Choroid plexus epithelial cell (primary cell): ENCODE measurements around the gene ANKRD31.

Source experiments
- DNase-seq: peaks from one replicate; pipeline ENCODE4 v3.0.0-alpha.2; 2010; ENCODE audit warnings: low read depth
- H3K4me3 ChIP-seq: 2 replicates; pipeline ENCODE4 v1.5.1; 2011; ENCODE audit warnings: low read depth, mild to moderate bottlenecking, control low read depth, low read length, moderate library complexity
- CTCF ChIP-seq: conservative IDR thresholded peaks from 2 replicates; pipeline ENCODE4 v1.5.1; 2011; ENCODE audit warnings: low read depth, mild to moderate bottlenecking, control low read depth, inconsistent platforms, low read length, moderate library complexity

ANKRD31 gene

GRCh38 chr5:75245023-75245422 lies 8.3 kb upstream of the ANKRD31 start:
- no peak overlapping the region for H3K4me3 ChIP-seq
- no peak for DNase-seq
- no peak for TF ChIP-seq CTCF

DNA sequence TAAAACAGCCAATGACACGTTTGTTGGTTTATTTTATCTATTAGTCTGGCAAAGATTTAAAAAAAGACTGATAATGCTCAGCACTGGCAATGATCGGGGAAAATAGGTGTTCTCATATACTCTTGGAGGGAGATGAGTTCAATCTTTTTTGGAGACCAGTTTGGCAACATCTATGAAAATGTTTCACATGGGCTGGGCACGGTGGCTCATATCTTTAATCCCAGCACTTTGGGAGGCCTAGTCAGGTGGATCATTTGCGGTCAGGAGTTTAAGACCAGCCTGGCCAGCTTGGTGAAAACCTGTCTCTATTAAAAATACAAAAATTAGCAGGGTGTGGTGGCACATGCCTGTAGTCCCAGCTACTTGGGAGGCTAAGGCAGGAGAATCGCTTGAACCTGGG lies 6.8 kb upstream of the ANKRD31 start:
- no peak overlapping the region for H3K4me3 ChIP-seq
- TF ChIP-seq CTCF: no peak
- DNase-seq: no peak

DNA sequence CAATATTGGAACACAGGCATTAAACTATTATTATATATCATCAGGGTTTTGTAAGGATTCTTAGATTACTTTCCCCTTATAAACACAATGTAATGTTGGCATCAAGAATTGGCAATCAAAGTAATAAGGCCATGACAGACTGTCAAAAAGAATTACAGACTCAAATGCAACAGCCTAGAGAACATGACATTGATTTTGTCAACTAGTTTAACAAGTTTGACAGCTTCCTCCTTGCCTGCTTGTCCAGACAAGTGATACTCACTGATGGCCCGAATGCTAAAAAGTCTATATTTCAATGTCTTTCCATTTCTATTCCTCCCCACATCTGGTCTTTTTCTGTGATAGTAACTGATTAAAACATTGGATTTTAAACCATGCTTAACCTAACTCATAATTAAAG lies 6.4 kb upstream of the ANKRD31 start:
- no peak for DNase-seq
- TF ChIP-seq CTCF: no peak
- no peak overlapping the region for H3K4me3 ChIP-seq

DNA sequence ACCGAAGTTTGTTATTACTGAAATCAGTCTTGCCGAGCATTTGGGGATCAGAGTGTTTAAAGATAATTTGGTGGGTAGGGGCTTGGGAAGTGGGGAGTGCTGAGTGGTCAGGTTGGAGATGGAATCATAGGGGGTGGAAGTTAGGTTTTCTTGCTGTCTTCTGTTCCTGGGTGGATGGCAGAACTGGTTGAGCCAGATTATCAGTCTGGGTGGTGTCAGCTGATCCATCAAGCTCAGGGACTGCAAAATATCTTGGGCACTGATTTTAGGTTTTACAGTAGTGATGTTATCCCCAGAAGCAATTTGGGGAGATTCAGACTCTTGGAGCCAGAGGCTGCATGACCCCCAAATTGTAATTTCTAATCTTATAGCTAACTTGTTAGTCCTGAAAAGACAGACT lies 5.4 kb upstream of the ANKRD31 start:
- DNase-seq: no peak
- no peak for TF ChIP-seq CTCF
- no peak overlapping the region for H3K4me3 ChIP-seq

DNA sequence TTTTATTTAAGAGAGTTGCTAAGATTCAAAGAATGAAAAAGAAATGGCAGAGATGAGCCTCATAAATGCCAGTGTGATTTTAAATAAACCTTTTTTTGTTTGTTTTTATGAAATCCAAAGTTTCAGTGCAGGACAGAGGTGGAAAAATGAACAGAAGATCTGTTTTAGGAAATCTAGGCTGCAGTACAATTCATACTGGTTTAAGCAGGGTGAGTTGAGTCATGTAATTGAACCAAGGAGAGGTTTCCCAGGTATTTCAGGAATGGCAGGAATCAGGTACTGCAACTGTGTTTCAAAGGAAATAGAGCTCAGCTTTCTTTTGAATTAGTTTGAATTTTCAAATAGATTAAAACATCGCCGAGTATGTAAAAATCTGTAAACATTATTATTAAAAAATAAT lies 3.0 kb upstream of the ANKRD31 start:
- no peak for TF ChIP-seq CTCF
- DNase-seq: peak; percentile 4
- no peak overlapping the region for H3K4me3 ChIP-seq

- DNase-seq: no peak
- no peak overlapping the region for H3K4me3 ChIP-seq
- no peak for TF ChIP-seq CTCF
These were observed 967 bp downstream of the ANKRD31 start for GRCh38 chr5:75235711-75236110.

DNA sequence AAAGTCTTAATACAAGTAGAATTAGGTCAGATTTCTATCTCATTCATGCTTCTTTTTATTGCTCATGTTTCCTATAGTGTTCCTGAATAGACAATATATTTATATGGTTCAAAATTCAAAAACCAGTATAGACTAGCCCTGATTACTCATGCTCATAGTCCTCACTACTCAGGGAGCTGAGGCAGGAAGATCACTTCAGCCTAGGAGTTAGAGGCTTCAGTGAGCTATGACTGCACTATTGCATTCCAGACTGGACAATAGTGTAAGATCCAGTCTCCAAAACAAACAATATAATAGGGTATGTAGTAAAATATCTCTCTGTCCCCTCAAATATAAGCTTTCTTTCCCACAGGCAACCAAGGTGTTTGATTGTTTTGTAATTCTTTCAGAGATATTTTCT lies 2.4 kb downstream of the ANKRD31 start:
- H3K4me3 ChIP-seq: no peak overlapping the region
- peak; percentile 1 for DNase-seq
- TF ChIP-seq CTCF: no peak
